ENCODE results near the gene DUOXA1. TPM values are rescaled to one million over a fixed set of nuclear protein-coding genes. Genes with fewer than 3 reads are reported as not detected.

The DUOXA1 gene
- total RNA-seq, 1 donor from 2014 or later: 0.33 TPM

DNA sequence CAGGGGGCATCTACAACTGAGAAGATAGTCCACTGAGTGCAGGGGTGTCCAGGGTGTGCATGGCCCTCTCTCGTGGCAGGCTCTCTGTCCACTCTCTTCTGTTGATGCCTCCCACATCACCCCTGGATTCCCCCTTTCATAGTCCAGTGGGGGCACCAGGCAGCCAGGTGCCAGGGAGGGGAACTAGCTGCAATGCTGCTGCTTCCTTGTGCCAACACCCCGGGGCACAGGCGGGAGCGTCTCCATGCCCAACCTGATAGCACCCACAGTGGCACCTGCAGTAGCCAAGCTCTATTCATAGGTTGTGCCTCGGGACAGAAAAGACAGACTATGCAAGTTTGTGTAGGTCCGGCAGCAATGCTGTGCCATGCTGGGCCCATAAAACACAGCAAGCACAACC, 27.5 kb downstream of the DUOXA1 start:
- DNase-seq (no peak), ATAC-seq (ENCODE audit: low read depth) (no peak)
- ChIA-PET POLR2A (no interaction called here), CTCF (no interaction called here)
- Mint-ChIP-seq H3K36me3 (ENCODE audit: low read depth) (no peaks in the 10 kb centered on the region), H3K27me3 (peaks cover 22% of the 10 kb centered on the region), H3K9me3 (no peaks in the 10 kb centered on the region), H3K27ac (no peak overlapping the region), H3K4me1 (no peaks in the 10 kb centered on the region), H3K4me3 (no peak overlapping the region)
- TF ChIP-seq, protein P1, sequence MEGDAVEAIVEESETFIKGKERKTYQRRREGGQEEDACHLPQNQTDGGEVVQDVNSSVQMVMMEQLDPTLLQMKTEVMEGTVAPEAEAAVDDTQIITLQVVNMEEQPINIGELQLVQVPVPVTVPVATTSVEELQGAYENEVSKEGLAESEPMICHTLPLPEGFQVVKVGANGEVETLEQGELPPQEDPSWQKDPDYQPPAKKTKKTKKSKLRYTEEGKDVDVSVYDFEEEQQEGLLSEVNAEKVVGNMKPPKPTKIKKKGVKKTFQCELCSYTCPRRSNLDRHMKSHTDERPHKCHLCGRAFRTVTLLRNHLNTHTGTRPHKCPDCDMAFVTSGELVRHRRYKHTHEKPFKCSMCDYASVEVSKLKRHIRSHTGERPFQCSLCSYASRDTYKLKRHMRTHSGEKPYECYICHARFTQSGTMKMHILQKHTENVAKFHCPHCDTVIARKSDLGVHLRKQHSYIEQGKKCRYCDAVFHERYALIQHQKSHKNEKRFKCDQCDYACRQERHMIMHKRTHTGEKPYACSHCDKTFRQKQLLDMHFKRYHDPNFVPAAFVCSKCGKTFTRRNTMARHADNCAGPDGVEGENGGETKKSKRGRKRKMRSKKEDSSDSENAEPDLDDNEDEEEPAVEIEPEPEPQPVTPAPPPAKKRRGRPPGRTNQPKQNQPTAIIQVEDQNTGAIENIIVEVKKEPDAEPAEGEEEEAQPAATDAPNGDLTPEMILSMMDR (IDR thresholded peaks at IDR 0.05): no peak
- intact Hi-C loops (cut with micrococcal nuclease): no loop called here

GRCh38 chr15:45101749-45102148, 27.9 kb downstream of the DUOXA1 start:
- ATAC-seq (ENCODE audit: low read depth) (no peak), DNase-seq (no peak)
- Mint-ChIP-seq H3K9me3 (no peaks in the 10 kb centered on the region), H3K36me3 (ENCODE audit: low read depth) (no peaks in the 10 kb centered on the region), H3K27ac (no peak overlapping the region), H3K4me1 (no peaks in the 10 kb centered on the region), H3K4me3 (no peak overlapping the region), H3K27me3 (peaks cover 22% of the 10 kb centered on the region)
- TF ChIP-seq, protein P1 (IDR thresholded peaks at IDR 0.05): no peak
- POLR2A ChIA-PET: no interaction called here
- intact Hi-C loops (cut with micrococcal nuclease): no loop called here
- CTCF ChIA-PET: no interaction called here

GRCh38 chr15:45100884-45101625, 28.6 kb downstream of the DUOXA1 start:
- ChIA-PET POLR2A (no interaction called here), CTCF (interaction anchor here (0.7 kb wide), 1 partner anchor 62 kb away, joined by 3 read pairs; no protein-coding TSS in a partner anchor)
- Mint-ChIP-seq H3K27ac (no peak overlapping the region), H3K36me3 (ENCODE audit: low read depth) (no peaks in the 10 kb centered on the region), H3K4me3 (no peak overlapping the region), H3K27me3 (peaks cover 19% of the 10 kb centered on the region), H3K4me1 (no peaks in the 10 kb centered on the region), H3K9me3 (no peaks in the 10 kb centered on the region)
- intact Hi-C loops (cut with micrococcal nuclease): no loop called here
- DNase-seq: no peak
- ATAC-seq (ENCODE audit: low read depth): no peak
- TF ChIP-seq, protein P1 (IDR thresholded peaks at IDR 0.05): no peak

DNA sequence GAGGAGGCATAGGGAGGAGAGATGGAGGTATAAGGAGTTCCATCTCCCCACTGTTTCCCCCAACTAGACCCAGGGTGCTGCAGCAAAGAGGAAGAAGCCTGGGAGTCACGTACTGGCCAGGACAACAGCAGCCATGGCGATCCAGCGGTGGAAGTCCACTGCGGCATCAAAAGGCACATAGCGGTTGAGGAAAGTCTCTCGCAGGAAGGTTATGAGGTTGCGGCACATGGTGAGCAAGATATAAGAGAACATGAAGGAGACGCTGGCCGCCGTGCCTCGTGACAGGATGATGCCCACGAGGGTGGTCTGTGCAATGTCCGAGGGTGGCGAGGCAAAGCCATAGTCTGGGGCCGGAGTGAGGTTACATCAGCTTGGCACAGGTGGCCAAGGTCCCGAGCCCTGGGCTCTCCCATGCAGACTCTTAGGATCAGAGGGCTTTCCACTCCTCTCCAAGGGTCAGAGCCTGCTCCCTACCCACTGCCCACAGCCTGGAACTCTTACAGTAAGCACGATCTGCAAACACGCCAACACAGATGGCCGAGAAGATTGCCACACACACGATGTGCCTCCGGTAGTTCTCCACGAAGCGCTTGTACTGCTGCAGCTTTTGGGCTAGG, 30.0 kb downstream of the DUOXA1 start:
- Mint-ChIP-seq H3K9me3 (no peaks in the 10 kb centered on the region), H3K27ac (no peak overlapping the region), H3K4me1 (no peaks in the 10 kb centered on the region), H3K4me3 (no peak overlapping the region), H3K36me3 (ENCODE audit: low read depth) (no peaks in the 10 kb centered on the region), H3K27me3 (peaks cover 13% of the 10 kb centered on the region)
- ChIA-PET CTCF (no interaction called here), POLR2A (no interaction called here)
- TF ChIP-seq, protein P1 (IDR thresholded peaks at IDR 0.05): no peak
- intact Hi-C loops (cut with micrococcal nuclease): no loop called here
- ATAC-seq (ENCODE audit: low read depth) (no peak), DNase-seq (no peak)

GRCh38 chr15:45097466-45097865, 32.2 kb downstream of the DUOXA1 start:
- POLR2A ChIA-PET: no interaction called here
- Mint-ChIP-seq H3K4me3 (no peak overlapping the region), H3K27me3 (peaks cover 10% of the 10 kb centered on the region), H3K9me3 (no peaks in the 10 kb centered on the region), H3K4me1 (no peaks in the 10 kb centered on the region), H3K27ac (no peak overlapping the region), H3K36me3 (ENCODE audit: low read depth) (no peaks in the 10 kb centered on the region)
- TF ChIP-seq, protein P1 (IDR thresholded peaks at IDR 0.05): no peak
- CTCF ChIA-PET: interaction anchor here (0.9 kb wide), 1 partner anchor 21 kb away, joined by 3 read pairs; no protein-coding TSS in a partner anchor
- intact Hi-C loops (cut with micrococcal nuclease): no loop called here
- ATAC-seq (ENCODE audit: low read depth): no peak
- DNase-seq: no peak

All from activated B cell treated with CpG ODN at 0.5 μM for 24 hours (primary cell).